SK-N-SH treated with all-trans-retinoic acid at 6 μM for 48 hours (cell line): ENCODE results near the gene DROSHA.
A peak's percentile ranks its signal among the peaks of the same experiment; 100 is the strongest.

Experiments used
- ATAC-seq: fragments of 200-7000 bp; cut with Tn5 transposase; 3 replicates; pipeline ENCODE4 v1.9.1; 2020; ENCODE audit warnings: mild to moderate bottlenecking, moderate library complexity
- ARNTL ChIP-seq: fragments of 450-650 bp; formaldehyde crosslinking; IDR thresholded peaks from 2 replicates; pipeline ENCODE4 v1.5.0; 2020; ENCODE audit warnings: low read depth, mild to moderate bottlenecking, moderate library complexity, borderline replicate concordance
- BACH2 ChIP-seq: fragments of 250-450 bp; sonication (Bioruptor Pico); IDR thresholded peaks from 2 replicates; pipeline ENCODE4 v1.9.0; 2021; ENCODE audit warnings: mild to moderate bottlenecking, borderline replicate concordance
- ESRRG ChIP-seq: fragments of 250-450 bp; sonication (Bioruptor Pico); IDR thresholded peaks from 2 replicates; pipeline ENCODE4 v1.6.1; 2021; ENCODE audit warnings: mild to moderate bottlenecking
- GLIS3 ChIP-seq: fragments of 250-450 bp; sonication (Bioruptor Pico); IDR thresholded peaks from 2 replicates; pipeline ENCODE4 v1.5.0; 2020; ENCODE audit warnings: mild to moderate bottlenecking, moderate library complexity
- ISL1 ChIP-seq: fragments of 250-450 bp; sonication (Bioruptor Pico); IDR thresholded peaks from 2 replicates; pipeline ENCODE4 v2.1.2; 2022; ENCODE audit warnings: mild to moderate bottlenecking, moderate library complexity
- OSR1 ChIP-seq: fragments of 250-450 bp; sonication (Bioruptor Pico); IDR thresholded peaks from 2 replicates; pipeline ENCODE4 v1.8.0; 2022; ENCODE audit warnings: moderate library complexity, mild to moderate bottlenecking, inconsistent platforms
- PATZ1 ChIP-seq: fragments of 250-450 bp; sonication (Bioruptor Pico); IDR thresholded peaks from 2 replicates; pipeline ENCODE4 v1.8.0; 2020; ENCODE audit warnings: mild to moderate bottlenecking, moderate library complexity, borderline replicate concordance
- POU6F1 ChIP-seq: fragments of 250-450 bp; sonication (Bioruptor Pico); IDR thresholded peaks from 2 replicates; pipeline ENCODE4 v1.8.0; 2021; ENCODE audit warnings: low read depth, mild to moderate bottlenecking, moderate library complexity, borderline replicate concordance
- RARB ChIP-seq: fragments of 250-450 bp; sonication (Bioruptor Pico); IDR thresholded peaks from 2 replicates; pipeline ENCODE4 v1.8.0; 2021; ENCODE audit warnings: mild to moderate bottlenecking, moderate library complexity
- SNAI2 ChIP-seq: fragments of 250-450 bp; sonication (Bioruptor Pico); IDR thresholded peaks from 2 replicates; pipeline ENCODE4 v1.5.0; 2020; ENCODE audit warnings: mild to moderate bottlenecking, moderate library complexity
- TCF4 ChIP-seq: fragments of 250-450 bp; sonication (Bioruptor Pico); IDR thresholded peaks from 2 replicates; pipeline ENCODE4 v1.8.0; 2021; ENCODE audit warnings: mild to moderate bottlenecking, moderate library complexity, borderline replicate concordance
- ZC3H10 ChIP-seq: fragments of 250-450 bp; sonication (Bioruptor Pico); IDR thresholded peaks from 2 replicates; pipeline ENCODE4 v1.5.1; 2021; ENCODE audit warnings: mild to moderate bottlenecking, moderate library complexity
- ZFP3 ChIP-seq: fragments of 250-450 bp; sonication (Bioruptor Pico); IDR thresholded peaks from 2 replicates; pipeline ENCODE4 v1.5.0; 2020; ENCODE audit warnings: mild to moderate bottlenecking, moderate library complexity
- ZNF565 ChIP-seq: fragments of 450-650 bp; formaldehyde crosslinking; conservative IDR thresholded peaks from 2 replicates; pipeline ENCODE4 v1.5.0; 2020; ENCODE audit warnings: low read depth, mild to moderate bottlenecking, moderate library complexity
- ZNF8 ChIP-seq: fragments of 450-650 bp; formaldehyde crosslinking; IDR thresholded peaks from 2 replicates; pipeline ENCODE4 v1.5.0; 2020; ENCODE audit warnings: mild to moderate bottlenecking, moderate library complexity
- TF ChIP-seq, protein P1 (sequence below): fragments of 250-450 bp; sonication (Bioruptor Pico); IDR thresholded peaks from 2 replicates; pipeline ENCODE4 v1.5.1; 2020; ENCODE audit warnings: low read depth, mild to moderate bottlenecking, moderate library complexity
- TF ChIP-seq, protein P2 (sequence below): fragments of 250-450 bp; sonication (Bioruptor Pico); IDR thresholded peaks from 2 replicates; pipeline ENCODE4 v1.5.0; 2020; ENCODE audit warnings: mild to moderate bottlenecking, moderate library complexity

The DROSHA gene

GRCh38 chr5:31361234-31361633 is 170.7 kb downstream of the DROSHA start (continued):
- TF ChIP-seq ZFP3 (CRISPR knock-in tag) (0 out of 2 replicates have a peak, but pooled peaks have one; percentile 55), ESRRG (CRISPR knock-in tag) (no peak), ZNF565 (CRISPR knock-in tag) (no peak), ARNTL (CRISPR knock-in tag) (no peak), OSR1 (no peak), POU6F1 (CRISPR knock-in tag) (no peak), RARB (CRISPR knock-in tag) (peak; percentile 88), SNAI2 (CRISPR knock-in tag) (0 out of 2 replicates have a peak, but pooled peaks have one; percentile 58), ZNF8 (CRISPR knock-in tag) (no peak), BACH2 (no peak), ZC3H10 (peak; percentile 57; the same call in 1 of the 2 replicates), TCF4 (CRISPR knock-in tag) (no peak)
- TF ChIP-seq, protein P1, sequence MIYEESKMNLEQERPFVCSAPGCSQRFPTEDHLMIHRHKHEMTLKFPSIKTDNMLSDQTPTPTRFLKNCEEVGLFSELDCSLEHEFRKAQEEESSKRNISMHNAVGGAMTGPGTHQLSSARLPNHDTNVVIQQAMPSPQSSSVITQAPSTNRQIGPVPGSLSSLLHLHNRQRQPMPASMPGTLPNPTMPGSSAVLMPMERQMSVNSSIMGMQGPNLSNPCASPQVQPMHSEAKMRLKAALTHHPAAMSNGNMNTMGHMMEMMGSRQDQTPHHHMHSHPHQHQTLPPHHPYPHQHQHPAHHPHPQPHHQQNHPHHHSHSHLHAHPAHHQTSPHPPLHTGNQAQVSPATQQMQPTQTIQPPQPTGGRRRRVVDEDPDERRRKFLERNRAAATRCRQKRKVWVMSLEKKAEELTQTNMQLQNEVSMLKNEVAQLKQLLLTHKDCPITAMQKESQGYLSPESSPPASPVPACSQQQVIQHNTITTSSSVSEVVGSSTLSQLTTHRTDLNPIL, result peak; percentile 81; the same call in 1 of the 2 replicates

DNA sequence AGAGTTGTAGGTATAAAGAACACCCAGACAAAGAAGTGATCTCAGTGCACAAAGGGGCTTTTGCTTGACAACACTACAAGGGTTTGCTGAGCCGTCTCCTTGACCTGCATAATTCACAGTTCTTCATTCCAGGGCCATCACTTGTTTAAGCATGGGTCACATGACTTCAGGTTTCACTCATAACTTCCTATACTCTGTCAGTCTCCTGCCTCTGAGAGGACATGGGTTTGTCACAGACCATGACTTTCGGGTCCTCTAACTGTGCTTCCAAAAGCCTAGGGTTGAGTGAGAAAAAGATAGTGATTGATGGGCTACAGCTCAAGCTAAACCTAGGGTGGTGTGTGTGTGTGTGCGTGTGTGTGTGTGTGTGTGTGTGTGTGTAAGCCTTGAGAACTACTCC is 172.1 kb downstream of the DROSHA start:
- no peak for TF ChIP-seq RARB (CRISPR knock-in tag)
- ATAC-seq, result no peak

DNA sequence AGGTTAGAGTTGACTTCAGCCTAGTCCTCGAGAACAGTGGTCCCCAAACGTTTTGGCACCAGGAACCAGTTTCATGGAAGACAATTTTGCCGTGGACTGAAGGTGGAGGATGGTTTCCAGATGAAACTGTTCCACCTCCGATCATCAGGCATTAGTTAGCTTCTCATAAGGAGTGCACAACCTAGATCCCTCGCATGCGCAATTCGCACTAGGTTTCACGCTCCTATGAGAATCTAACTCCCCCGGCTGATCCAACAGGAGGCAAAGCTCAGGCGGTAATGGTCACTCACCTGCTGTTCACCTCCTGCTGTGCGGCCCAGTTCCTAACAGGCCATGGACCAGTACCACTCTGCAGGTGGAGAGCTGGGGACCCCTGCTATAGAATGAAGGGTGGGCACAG is 174.9 kb downstream of the DROSHA start:
- ATAC-seq, result no peak

More for the DNA sequence above, 174.9 kb downstream of the DROSHA start:
- TF ChIP-seq ZC3H10, result no peak
- TF ChIP-seq ISL1 (CRISPR knock-in tag), result no peak
- TF ChIP-seq POU6F1 (CRISPR knock-in tag), result no peak
- TF ChIP-seq ESRRG (CRISPR knock-in tag), result no peak
- TF ChIP-seq PATZ1 (CRISPR knock-in tag), result no peak
- TF ChIP-seq GLIS3 (CRISPR knock-in tag), result no peak
- TF ChIP-seq, protein P2, sequence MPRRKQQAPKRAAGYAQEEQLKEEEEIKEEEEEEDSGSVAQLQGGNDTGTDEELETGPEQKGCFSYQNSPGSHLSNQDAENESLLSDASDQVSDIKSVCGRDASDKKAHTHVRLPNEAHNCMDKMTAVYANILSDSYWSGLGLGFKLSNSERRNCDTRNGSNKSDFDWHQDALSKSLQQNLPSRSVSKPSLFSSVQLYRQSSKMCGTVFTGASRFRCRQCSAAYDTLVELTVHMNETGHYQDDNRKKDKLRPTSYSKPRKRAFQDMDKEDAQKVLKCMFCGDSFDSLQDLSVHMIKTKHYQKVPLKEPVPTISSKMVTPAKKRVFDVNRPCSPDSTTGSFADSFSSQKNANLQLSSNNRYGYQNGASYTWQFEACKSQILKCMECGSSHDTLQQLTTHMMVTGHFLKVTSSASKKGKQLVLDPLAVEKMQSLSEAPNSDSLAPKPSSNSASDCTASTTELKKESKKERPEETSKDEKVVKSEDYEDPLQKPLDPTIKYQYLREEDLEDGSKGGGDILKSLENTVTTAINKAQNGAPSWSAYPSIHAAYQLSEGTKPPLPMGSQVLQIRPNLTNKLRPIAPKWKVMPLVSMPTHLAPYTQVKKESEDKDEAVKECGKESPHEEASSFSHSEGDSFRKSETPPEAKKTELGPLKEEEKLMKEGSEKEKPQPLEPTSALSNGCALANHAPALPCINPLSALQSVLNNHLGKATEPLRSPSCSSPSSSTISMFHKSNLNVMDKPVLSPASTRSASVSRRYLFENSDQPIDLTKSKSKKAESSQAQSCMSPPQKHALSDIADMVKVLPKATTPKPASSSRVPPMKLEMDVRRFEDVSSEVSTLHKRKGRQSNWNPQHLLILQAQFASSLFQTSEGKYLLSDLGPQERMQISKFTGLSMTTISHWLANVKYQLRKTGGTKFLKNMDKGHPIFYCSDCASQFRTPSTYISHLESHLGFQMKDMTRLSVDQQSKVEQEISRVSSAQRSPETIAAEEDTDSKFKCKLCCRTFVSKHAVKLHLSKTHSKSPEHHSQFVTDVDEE (CRISPR knock-in tag), result no peak
- no peak for TF ChIP-seq TCF4 (CRISPR knock-in tag)
- no peak for TF ChIP-seq RARB (CRISPR knock-in tag)
- TF ChIP-seq ZNF8 (CRISPR knock-in tag), result no peak
- TF ChIP-seq ARNTL (CRISPR knock-in tag), result no peak
